Hepatocyte (in vitro differentiated cells): ENCODE measurements around the gene C1QTNF3.

Experiments
- EZH2 ChIP-seq: fragments of 200-600 bp; sonication (generic); IDR thresholded peaks from 2 replicates; pipeline ENCODE4 v1.6.1; 2016; ENCODE audit warnings: antibody characterized with exemption, mild to moderate bottlenecking, borderline replicate concordance
- EZH2phosphoT487 ChIP-seq: fragments of 200-600 bp; sonication (generic); IDR thresholded peaks from one replicate; pipeline ENCODE4 v1.6.1; 2018; ENCODE audit warnings: antibody characterized with exemption, mild to moderate bottlenecking, low read depth, moderate library complexity; ENCODE audit not compliant: unreplicated experiment, severe bottlenecking
- TF ChIP-seq, protein P1 (sequence below): fragments of 200-600 bp; sonication (generic); IDR thresholded peaks from 2 replicates; pipeline ENCODE4 v1.5.1; 2016; ENCODE audit warnings: antibody characterized with exemption, mild to moderate bottlenecking; ENCODE audit not compliant: poor library complexity

DNA sequence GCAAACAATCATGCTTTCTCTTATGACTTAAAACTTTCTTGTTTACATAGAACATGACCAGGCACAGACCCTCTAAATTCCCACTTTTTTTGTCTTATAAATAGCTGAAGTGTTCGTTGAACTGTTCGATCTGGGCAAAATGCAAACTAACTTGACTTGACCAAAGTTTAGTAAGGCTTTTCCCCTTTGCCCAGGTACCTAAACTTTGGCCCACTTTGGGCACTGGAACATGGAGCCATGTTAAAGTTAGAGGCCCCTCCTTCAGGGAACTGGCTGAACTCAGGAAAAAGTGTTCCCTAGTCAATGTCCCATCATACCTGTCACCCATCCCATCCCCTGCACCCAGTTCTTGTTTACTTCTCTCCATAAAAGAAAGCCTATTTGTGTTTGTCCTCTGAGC is 25.8 kb downstream of the C1QTNF3 start:
- no peak for TF ChIP-seq EZH2
- TF ChIP-seq, protein P1, sequence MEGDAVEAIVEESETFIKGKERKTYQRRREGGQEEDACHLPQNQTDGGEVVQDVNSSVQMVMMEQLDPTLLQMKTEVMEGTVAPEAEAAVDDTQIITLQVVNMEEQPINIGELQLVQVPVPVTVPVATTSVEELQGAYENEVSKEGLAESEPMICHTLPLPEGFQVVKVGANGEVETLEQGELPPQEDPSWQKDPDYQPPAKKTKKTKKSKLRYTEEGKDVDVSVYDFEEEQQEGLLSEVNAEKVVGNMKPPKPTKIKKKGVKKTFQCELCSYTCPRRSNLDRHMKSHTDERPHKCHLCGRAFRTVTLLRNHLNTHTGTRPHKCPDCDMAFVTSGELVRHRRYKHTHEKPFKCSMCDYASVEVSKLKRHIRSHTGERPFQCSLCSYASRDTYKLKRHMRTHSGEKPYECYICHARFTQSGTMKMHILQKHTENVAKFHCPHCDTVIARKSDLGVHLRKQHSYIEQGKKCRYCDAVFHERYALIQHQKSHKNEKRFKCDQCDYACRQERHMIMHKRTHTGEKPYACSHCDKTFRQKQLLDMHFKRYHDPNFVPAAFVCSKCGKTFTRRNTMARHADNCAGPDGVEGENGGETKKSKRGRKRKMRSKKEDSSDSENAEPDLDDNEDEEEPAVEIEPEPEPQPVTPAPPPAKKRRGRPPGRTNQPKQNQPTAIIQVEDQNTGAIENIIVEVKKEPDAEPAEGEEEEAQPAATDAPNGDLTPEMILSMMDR, result no peak
- TF ChIP-seq EZH2phosphoT487, result no peak
